Gastrocnemius medialis (tissue), 4 donors: ENCODE data around the gene FAM124A.

Source experiments
- CTCF ChIP-seq, 5 experiments: fragments of 450-650 bp in 3 of 5; fragments of 200-600 bp in 2 of 5; sonication (generic) in 2 of 5; IDR thresholded peaks in 4 of 5; conservative IDR thresholded peaks in 1 of 5; 1 replicate in 4 of 5; 2 replicates in 1 of 5; pipeline ENCODE4 v1.5.1; 2016 to 2019; ENCODE audit warnings: antibody characterized with exemption in 5 of 5, mild to moderate bottlenecking in 3 of 5, moderate library complexity in 3 of 5
- POLR2A ChIP-seq, 2 donors: fragments of 450-650 bp; IDR thresholded peaks; one replicate each; pipeline ENCODE4 v1.6.1; 2017; ENCODE audit warnings: antibody characterized with exemption in 2 of 2, mild to moderate bottlenecking in 2 of 2, moderate library complexity in 2 of 2

- no peak for TF ChIP-seq CTCF (IDR thresholded peaks at IDR 0.05 in 4 of 5, conservative IDR thresholded peaks at IDR 0.05 in 1 of 5)
- no peak for TF ChIP-seq POLR2A (IDR thresholded peaks at IDR 0.05)
Measured at GRCh38 chr13:51323824-51324511, 101.8 kb downstream of the FAM124A start.
